Epidermal melanocyte (primary cell): ENCODE data around the gene TSPAN18.
"Not testable (repeated sequence)": the region's sequence is repeated elsewhere in the genome, so short reads cannot be mapped to it uniquely, and the experiment has no call there.

Source experiments
- DNase-seq: peaks from one replicate; pipeline ENCODE4 v3.0.0; 2011; ENCODE audit warnings: low spot score; ENCODE audit not compliant: insufficient read length

The TSPAN18 gene

GRCh38 chr11:44868021-44868420, 141.3 kb downstream of the TSPAN18 start:
- no peak for DNase-seq

DNA sequence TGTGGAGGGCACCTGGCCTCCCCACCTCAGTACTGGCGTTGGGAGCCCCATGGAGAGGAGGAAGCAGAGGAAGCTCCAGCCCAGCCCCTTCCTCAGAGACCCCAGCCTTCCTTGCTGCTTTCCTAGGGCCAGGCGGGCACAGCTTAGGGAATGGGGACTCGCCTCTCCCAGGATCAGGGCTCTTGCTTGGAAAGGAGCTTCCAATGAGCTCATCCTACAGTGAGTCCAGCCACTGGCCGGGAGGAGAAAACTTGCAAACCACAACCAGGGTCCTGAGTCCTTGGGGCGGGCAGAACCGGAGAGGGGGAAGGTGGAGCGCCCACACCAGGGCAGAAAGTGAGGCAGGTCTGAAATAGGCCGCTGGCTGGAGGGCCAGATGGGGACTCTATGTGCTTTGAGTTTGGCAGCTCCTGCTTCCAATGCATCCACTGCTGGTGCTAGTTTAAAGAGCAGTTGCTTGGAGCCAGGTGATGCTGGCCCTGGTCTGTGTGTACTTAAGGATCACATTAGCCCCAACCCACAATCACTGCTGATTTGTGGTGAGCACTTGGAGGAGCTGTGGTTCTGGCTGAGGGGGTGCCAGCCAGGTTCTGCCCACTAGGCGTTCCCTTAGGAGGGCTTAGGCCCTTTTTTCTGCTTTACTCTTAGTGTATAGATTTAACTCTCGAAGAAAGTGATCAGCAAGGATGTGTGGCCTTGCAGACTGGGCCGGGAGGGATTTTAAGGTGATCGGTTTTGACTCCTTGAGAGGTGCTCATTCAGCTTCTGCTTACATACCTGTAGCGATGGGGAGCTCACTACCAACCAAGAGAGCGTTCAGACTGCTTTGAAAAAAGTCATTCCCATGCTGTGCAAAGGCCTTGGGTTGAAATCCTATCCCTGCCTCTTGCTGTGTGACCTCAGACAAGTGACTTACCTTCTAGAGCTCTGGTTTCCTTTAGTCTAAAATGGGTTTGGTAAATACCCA, 142.0 kb downstream of the TSPAN18 start:
- DNase-seq: no peak

GRCh38 chr11:44870181-44870580, 143.4 kb downstream of the TSPAN18 start:
- DNase-seq: no peak

GRCh38 chr11:44870615-44871176, 143.9 kb downstream of the TSPAN18 start:
- no peak for DNase-seq

GRCh38 chr11:44871682-44872081, 144.9 kb downstream of the TSPAN18 start:
- DNase-seq: not testable (repeated sequence)

DNA sequence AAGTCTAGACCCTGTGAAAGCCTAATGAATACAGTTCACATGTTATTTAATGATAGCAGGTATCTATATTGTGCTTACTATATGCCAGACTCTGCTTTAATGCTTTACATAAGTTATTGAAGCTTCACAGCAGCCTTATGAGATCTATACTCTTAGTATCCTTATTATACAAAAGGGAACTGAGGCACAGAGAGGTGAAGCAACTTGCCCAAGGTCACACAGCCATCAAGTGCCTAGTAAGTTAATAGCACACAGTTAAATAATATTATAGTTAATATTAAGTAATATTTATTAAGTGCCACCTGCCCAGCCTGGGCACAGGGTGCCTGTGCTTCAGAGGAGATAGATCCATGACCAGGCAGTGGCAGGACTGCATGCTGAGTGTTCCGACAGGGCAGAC, 145.8 kb downstream of the TSPAN18 start:
- DNase-seq: no peak

DNA sequence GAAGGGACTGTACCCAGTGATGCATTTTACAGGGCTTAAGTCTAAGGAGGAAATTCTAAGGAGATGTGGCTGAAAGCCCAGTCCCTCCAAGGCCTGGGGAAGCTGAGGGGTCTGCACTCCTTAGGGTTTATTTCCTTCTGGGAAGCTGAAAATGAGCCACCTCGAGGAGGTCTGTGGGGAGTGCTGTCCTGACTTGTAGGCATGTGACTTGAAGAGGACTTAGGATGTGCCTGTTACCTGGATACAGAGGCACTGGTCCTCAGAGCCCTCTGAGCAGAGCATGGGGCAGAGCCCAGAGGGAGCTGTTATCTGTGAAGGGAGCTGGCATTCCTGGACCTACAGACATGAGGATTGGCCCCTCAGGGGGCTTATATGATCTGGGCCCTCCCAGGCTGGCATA, 146.8 kb downstream of the TSPAN18 start:
- DNase-seq: no peak

GRCh38 chr11:44874284-44874683, 147.5 kb downstream of the TSPAN18 start:
- no peak for DNase-seq

- DNase-seq: no peak
These were observed 148.3 kb downstream of the TSPAN18 start for GRCh38 chr11:44875037-44875436.

DNA sequence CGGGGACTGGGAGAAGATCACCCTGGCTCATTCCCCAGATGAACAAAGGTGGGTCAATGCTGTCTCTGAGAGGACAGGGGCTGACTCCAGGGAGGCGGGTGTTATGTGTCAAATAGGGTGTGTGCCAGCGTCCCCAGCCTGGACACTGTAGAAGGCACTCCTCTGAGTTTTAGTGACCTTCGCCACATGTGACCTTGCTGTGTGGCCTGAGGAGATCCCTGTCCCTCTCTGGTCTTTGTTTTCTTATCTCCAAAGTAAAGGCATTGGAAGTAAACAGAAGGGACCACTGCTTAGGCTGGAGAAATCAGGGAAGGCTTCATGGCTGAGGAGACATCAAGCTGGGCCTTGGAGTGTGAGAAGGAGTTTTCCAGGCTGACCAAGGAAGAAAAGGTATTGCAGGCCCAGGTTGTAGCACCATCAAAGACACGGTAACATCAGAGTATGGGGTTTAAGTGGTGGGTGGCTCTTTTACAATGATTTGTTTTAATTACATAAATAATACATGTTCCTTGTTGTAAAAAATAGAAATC, 149.5 kb downstream of the TSPAN18 start:
- DNase-seq: no peak

DNA sequence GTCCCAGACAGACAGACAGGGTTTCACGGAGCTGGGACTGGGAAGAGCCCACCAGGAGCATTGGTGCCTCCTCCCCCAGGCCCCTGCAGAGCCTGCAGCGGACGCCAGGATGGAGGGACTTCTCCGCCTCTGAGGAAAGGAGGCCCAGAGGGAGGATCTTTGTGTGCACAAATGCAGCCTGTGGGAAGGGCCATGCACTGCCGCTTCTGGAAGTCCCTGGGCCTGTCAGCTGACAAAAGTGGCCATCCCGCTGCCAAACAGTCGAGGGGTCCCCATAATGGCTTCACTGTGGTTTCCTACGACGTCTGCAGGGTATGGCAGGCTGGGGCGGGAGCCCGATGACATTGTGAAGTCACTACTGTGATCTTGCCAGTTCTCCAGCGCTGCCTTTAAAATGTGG, 150.1 kb downstream of the TSPAN18 start:
- no peak for DNase-seq

DNA sequence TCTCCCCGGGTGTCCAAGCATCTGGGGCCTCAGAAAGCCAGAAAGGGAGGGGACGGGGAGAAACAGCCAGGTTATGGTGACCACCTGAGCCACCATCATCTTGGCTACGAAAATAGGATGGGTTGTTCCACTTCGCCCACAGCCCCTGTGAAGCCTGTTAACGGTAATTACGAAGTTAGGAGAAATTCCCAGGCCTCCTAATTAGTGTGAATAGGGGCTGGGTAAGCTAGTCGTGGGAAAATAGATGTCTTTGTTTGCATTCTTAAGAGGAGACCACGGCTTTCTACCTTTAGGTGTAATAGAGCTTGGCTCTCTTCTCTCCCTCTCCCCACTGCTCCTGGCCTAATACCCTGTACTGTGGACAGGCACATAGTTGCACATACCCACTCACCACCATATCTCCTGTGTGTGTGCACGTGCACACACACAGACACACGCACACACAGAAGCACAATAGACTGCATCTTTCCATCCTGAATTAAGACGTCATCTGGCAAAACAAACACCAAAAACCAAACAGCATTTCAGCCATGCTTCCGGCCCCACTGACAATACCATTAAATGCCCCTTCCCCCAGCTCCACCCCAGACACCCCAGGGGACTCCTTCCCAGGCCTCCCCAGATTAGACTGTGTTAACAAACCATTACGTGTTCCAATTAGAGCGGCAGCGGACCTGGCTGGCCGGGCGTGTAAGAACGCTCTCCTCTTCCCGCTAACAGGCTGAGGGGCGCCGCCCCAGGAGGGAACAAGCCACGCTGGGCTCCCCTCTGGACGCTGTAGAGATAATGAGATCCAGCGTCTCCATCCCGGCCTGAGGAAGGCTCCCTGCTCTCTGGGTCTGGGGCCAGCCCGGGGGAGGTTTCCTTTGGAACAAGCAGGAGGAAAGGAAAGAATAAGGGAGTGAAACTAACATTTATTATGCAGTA, 151.1 kb downstream of the TSPAN18 start:
- DNase-seq: no peak

GRCh38 chr11:44878711-44879110, 151.9 kb downstream of the TSPAN18 start:
- no peak for DNase-seq

GRCh38 chr11:44879432-44879831, 152.7 kb downstream of the TSPAN18 start:
- no peak for DNase-seq

DNA sequence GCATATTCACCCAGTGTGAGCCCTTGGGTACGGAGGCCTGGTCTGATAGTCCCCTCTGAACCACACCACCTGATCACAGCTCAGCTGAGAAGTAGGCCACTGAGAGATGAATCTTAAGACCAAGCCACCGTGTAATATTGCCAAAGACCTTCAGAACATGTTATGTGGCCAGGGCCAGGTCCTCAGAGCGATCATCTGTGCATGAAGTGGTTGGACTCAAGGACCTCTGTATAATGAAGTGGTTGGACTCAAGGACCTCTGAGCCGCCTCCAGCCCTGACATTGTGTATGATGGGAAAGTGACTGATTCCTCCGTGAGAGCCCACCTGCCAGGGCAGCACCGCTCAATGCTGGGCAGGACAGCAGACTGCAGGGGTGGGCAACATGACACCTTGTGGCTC, 153.7 kb downstream of the TSPAN18 start:
- no peak for DNase-seq

- DNase-seq: no peak
These were observed 154.2 kb downstream of the TSPAN18 start for GRCh38 chr11:44880953-44881352.

DNA sequence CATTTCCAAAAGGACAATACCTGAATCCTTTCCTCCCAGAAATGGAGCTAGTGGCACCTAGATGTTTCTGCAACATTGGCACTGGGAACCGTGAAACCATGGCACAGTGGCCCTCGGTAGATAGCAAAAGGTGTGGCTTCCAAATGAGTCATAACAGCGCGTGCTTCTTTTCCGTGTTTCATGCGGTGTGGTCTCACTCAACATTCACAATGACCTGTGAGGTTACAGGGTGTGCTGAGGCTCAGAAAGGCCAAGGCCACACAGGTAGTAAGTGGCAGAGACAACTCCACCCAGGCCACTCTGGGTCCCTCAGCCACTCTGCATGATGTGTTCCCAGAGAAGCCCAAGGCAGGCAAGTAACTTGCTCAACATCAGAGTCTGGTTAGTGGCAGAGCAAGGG, 156.5 kb downstream of the TSPAN18 start:
- no peak for DNase-seq

GRCh38 chr11:44884056-44884455, 157.3 kb downstream of the TSPAN18 start:
- no peak for DNase-seq

DNA sequence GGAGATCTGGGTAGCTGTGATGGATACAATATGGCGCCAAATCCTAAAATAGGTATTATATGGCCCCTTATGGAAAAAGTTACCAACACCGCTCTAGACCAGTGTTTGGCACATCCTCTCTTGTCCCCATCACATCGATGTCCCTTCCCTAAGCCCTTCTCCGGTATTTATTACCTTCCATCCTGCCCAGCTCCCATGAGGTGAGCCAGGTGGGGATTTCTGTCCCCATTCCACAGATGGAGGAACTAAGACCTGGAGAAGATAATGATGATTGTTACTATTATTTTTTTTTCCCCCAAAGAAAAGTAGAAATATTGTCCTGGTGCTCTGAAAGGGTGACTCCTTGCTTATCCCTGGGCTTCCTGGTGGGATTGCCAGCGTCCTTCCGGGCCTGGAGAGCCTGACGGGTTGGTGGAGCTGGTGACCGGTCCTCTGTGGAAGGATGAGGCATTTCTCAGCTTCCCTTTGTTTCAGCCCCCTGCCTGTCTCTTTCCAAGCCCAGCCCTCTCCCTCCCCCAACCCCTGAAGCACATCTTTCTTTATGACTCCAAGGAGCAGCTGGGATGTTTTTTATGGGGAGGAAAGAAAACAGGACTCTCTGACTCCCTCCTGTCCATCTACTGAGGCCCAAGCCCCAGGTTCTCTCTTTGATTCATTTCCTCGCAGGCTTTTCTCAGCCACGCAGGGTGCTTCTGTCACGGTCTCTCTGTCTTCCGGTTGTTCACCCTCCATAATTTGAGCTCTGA, 158.5 kb downstream of the TSPAN18 start:
- no peak for DNase-seq

DNA sequence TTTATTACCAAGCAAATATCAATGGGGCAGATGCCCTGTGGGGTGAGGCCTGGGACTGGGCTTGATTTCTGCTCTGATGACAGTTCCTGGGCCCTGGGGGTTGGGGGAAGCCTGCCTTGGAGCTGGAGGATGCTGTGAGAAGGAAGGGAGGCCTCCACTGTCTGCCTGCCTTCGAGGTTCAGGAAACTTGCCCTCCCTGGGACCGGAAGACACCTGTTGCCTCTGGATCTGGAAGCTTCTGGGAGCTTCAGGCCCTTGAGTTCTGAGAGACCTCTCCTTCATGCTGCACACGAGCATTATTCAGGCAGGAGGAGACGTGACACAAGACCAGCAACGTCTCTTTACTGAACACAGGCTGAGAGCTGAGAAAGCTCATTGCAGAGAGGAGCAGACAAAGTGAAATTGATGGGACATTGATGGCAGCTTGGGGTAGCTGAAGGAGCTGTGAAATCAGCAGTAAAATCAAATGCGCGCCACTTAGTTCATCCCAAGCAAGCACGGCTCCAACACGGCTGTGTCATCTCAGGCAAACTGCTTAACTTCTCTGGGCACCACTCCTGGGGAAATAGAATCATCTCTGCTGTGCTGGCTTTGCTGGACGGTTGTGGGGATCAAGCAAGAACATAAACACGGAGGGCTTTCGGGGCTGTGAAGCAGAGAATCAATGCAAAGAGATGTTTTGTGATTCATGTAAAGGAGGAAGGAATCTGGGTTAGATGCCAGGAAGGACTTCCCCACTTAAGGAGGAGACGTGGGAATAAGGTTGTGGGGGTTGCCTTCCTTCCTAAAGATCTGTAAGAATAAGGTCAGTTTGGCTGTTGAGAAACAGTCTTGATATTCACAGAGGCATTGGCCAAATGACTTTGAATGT, 159.4 kb downstream of the TSPAN18 start:
- no peak for DNase-seq
